GM12878 (cell line): ENCODE data around the gene MGLL. TPM values are rescaled to one million over a fixed set of nuclear protein-coding genes. Genes with fewer than 3 reads are reported as not detected.

Experiments
- BHLHE40 ChIP-seq, 2 experiments: fragments of 450-650 bp in 1 of 2; IDR thresholded peaks; 2 replicates each; pipeline ENCODE4 v1.6.1; 2011 to 2017; ENCODE audit warnings: low read depth in 2 of 2, borderline replicate concordance in 1 of 2, improper control_type of control experiment in 1 of 2, low read length in 1 of 2, mild to moderate bottlenecking in 1 of 2
- CEBPZ ChIP-seq: fragments of 150-350 bp; IDR thresholded peaks from 2 replicates; pipeline ENCODE4 v1.6.1; 2016; ENCODE audit warnings: low read depth, low read length
- CREM ChIP-seq: IDR thresholded peaks from 2 replicates; pipeline ENCODE4 v1.6.1; 2014; ENCODE audit warnings: antibody characterized with exemption, low read depth
- CTCF ChIP-seq, 3 experiments: IDR thresholded peaks in 2 of 3; conservative IDR thresholded peaks in 1 of 3; 2 replicates each; pipeline ENCODE4 v1.5.1; 2011; ENCODE audit warnings: low read depth in 3 of 3, low read length in 3 of 3, mild to moderate bottlenecking in 3 of 3, control low read depth in 2 of 3, moderate library complexity in 2 of 3, inconsistent platforms in 1 of 3, mixed read lengths in 1 of 3; ENCODE audit not compliant: control insufficient read depth in 2 of 3, insufficient read depth in 1 of 3; ENCODE audit errors: extremely low read depth in 1 of 3
- FOXK2 ChIP-seq: fragments of 450-650 bp; IDR thresholded peaks from 2 replicates; pipeline ENCODE4 v1.6.1; 2017; ENCODE audit warnings: mild to moderate bottlenecking, moderate library complexity
- GABPA ChIP-seq: IDR thresholded peaks from 2 replicates; pipeline ENCODE4 v1.6.1; 2014; ENCODE audit warnings: antibody characterized with exemption, low read depth, mild to moderate bottlenecking, inconsistent platforms
- HDAC6 ChIP-seq: fragments of 200-600 bp; sonication (generic); IDR thresholded peaks from one replicate; pipeline ENCODE4 v1.8.0; 2017; ENCODE audit warnings: antibody characterized with exemption; ENCODE audit not compliant: unreplicated experiment
- IRF4 ChIP-seq: IDR thresholded peaks from 2 replicates; pipeline ENCODE4 v1.6.1; 2011; ENCODE audit warnings: low read depth, low read length
- KDM1A ChIP-seq: fragments of 200-600 bp; sonication (generic); IDR thresholded peaks from 2 replicates; pipeline ENCODE4 v1.6.1; 2016; ENCODE audit warnings: borderline replicate concordance
- MTA3 ChIP-seq: IDR thresholded peaks from 2 replicates; pipeline ENCODE4 v1.6.1; 2012; ENCODE audit warnings: low read length, inconsistent platforms, borderline replicate concordance
- NR2F1 ChIP-seq: fragments of 450-650 bp; conservative IDR thresholded peaks from 2 replicates; pipeline ENCODE4 v1.6.1; 2017; ENCODE audit warnings: mild to moderate bottlenecking
- SMAD5 ChIP-seq: IDR thresholded peaks from 2 replicates; pipeline ENCODE4 v1.6.1; 2016; ENCODE audit warnings: antibody characterized with exemption, low read depth
- SREBF2 ChIP-seq: IDR thresholded peaks from 2 replicates; pipeline ENCODE4 v1.6.1; 2012; ENCODE audit warnings: mild to moderate bottlenecking, low read length
- SUZ12 ChIP-seq: fragments of 200-600 bp; sonication (generic); IDR thresholded peaks from one replicate; pipeline ENCODE4 v1.6.1; 2018; ENCODE audit warnings: antibody characterized with exemption, mild to moderate bottlenecking; ENCODE audit not compliant: unreplicated experiment
- USF1 ChIP-seq: IDR thresholded peaks from 2 replicates; pipeline ENCODE4 v1.6.1; 2011; ENCODE audit warnings: borderline replicate concordance, low read depth, mild to moderate bottlenecking, moderate library complexity, mixed read lengths, low read length; ENCODE audit not compliant: insufficient read depth; ENCODE audit errors: extremely low read length
- ZBED1 ChIP-seq: IDR thresholded peaks from 2 replicates; pipeline ENCODE4 v1.6.1; 2016; ENCODE audit warnings: borderline replicate concordance
- ZBTB40 ChIP-seq: fragments of 450-650 bp; IDR thresholded peaks from 2 replicates; pipeline ENCODE4 v1.6.1; 2016; ENCODE audit warnings: mild to moderate bottlenecking, moderate library complexity, borderline replicate concordance
- ZNF217 ChIP-seq: fragments of 450-650 bp; IDR thresholded peaks from 2 replicates; pipeline ENCODE4 v1.6.1; 2017; ENCODE audit warnings: antibody characterized with exemption, mild to moderate bottlenecking
- ZNF24 ChIP-seq: fragments of 450-650 bp; IDR thresholded peaks from 2 replicates; pipeline ENCODE4 v1.6.1; 2017; ENCODE audit warnings: antibody characterized with exemption, mild to moderate bottlenecking
- ZSCAN29 ChIP-seq: fragments of 450-650 bp; IDR thresholded peaks from 2 replicates; pipeline ENCODE4 v1.6.1; 2017; ENCODE audit warnings: mild to moderate bottlenecking, moderate library complexity
- polyA plus RNA-seq, 11 experiments: library from polyadenylated mRNA; depleted of rRNA in 4 of 11; unstranded in 6 of 11; stranded (reverse) in 5 of 11; fragments of >200 nt; fragmentation: Nextera tagmentation in 4 of 11; fragmentation: Illumina TruSeq in 1 of 11; extraction: Ambion mirVana in 4 of 11; extraction: Trizol in 1 of 11; gene quantifications; 1 replicate in 1 of 11; 2 replicates in 10 of 11; pipeline versions ENCODE4 v1.2.1 to v1.2.3, GENCODE V29; 2011 to 2016; ENCODE audit warnings: inconsistent platforms in 2 of 11, missing spikeins in 2 of 11, low read depth in 1 of 11
- total RNA-seq, 4 experiments: library from RNA; depleted of rRNA in 3 of 4; stranded (reverse); fragments of >200 nt in 3 of 4; fragmentation: Illumina TruSeq in 1 of 4; extraction: Trizol in 1 of 4; gene quantifications; 2 replicates each; pipeline versions ENCODE4 v1.2.1 to v1.2.3, GENCODE V29; 2013 to 2021

MGLL gene
- total and polyA plus RNA-seq, 10 of the 15 experiments (the other 5 are each of a cell fraction or from before 2014, with no cell fraction given) = 44.9 to 177 (median 72.9) TPM

GRCh38 chr3:127835993-127836882 lies 13.9 kb upstream of the MGLL start (continued):
- no peak for TF ChIP-seq ZNF24
- TF ChIP-seq HDAC6 = no peak
- no peak for TF ChIP-seq CEBPZ
- TF ChIP-seq FOXK2 = no peak
- no peak for TF ChIP-seq BHLHE40 (IDR thresholded peaks at IDR 0.05; ENCODE audit: borderline replicate concordance in 1 of 2, low read depth in 2 of 2, low read length in 1 of 2)
- TF ChIP-seq SREBF2 = no peak
- TF ChIP-seq KDM1A = no peak
- TF ChIP-seq ZNF217 = 0 out of 2 replicates have a peak, but pooled peaks have one; percentile 29
- TF ChIP-seq USF1 = no peak
- TF ChIP-seq ZBED1 = no peak
- no peak for TF ChIP-seq CTCF (IDR thresholded peaks at IDR 0.05 in 2 of 3, conservative IDR thresholded peaks at IDR 0.05 in 1 of 3; ENCODE audit: control insufficient read depth in 2 of 3, extremely low read depth in 1 of 3, insufficient read depth in 1 of 3, low read depth in 3 of 3, low read length in 3 of 3)
- TF ChIP-seq SUZ12 = no peak
- TF ChIP-seq IRF4 = peak; percentile 45; the same call in 1 of the 2 replicates
- no peak for TF ChIP-seq ZSCAN29
- TF ChIP-seq GABPA = no peak
- TF ChIP-seq CREM = no peak
- TF ChIP-seq MTA3 = no peak
- TF ChIP-seq ZBTB40 = peak; percentile 44; the same call in 1 of the 2 replicates
- TF ChIP-seq NR2F1 = no peak
- no peak for TF ChIP-seq SMAD5
